OCI-LY7 (cell line): ENCODE data around the gene IFT22. TPM values are rescaled to one million over a fixed set of nuclear protein-coding genes. Genes with fewer than 3 reads are reported as not detected.
"Not testable (repeated sequence)": the region's sequence is repeated elsewhere in the genome, so short reads cannot be mapped to it uniquely, and the experiment has no call there.

ENCODE experiments used
- BruUV-seq: library from RNA; stranded (reverse); fragments of 400-500 nt; replicated peaks from 2 replicates; lab custom pipeline; 2021; lab: Mats Ljungman, UMichigan
- CTCF ChIA-PET: fragments of 300-600 bp; sonication (Branson Sonifier 250); formaldehyde crosslinking; loops from one replicate; lab custom pipeline; 2022; ENCODE audit warnings: antibody characterized with exemption; ENCODE audit not compliant: unreplicated experiment; lab: Charles Lee
- POLR2A ChIA-PET: fragments of 300-600 bp; sonication (Branson Sonifier 250); formaldehyde crosslinking; loops from one replicate; lab custom pipeline; 2022; ENCODE audit warnings: antibody characterized with exemption; lab: Charles Lee
- DNase-seq: peaks from one replicate; pipeline ENCODE4 v3.0.0-alpha.2; 2015; ENCODE audit warnings: low spot score
- H2AFZ ChIP-seq: fragments of 200-600 bp; sonication (generic), shearing (Covaris generic); 2 replicates; pipeline ENCODE4 v1.6.1; 2014; ENCODE audit warnings: mild to moderate bottlenecking, antibody characterized with exemption, low read length, moderate library complexity
- H3K27ac ChIP-seq: fragments of 200-600 bp; sonication (generic); 2 replicates; pipeline ENCODE4 v1.5.1; 2014; ENCODE audit warnings: mixed run types, low read depth, mild to moderate bottlenecking, moderate library complexity, low read length, inconsistent platforms; ENCODE audit not compliant: poor library complexity, severe bottlenecking
- H3K36me3 ChIP-seq: fragments of 200-600 bp; sonication (generic); 2 replicates; pipeline ENCODE4 v1.6.1; 2014; ENCODE audit warnings: mild to moderate bottlenecking, antibody characterized with exemption, low read length, moderate library complexity, mixed read lengths; ENCODE audit not compliant: insufficient read depth
- H3K4me1 ChIP-seq: fragments of 200-600 bp; sonication (generic); 2 replicates; pipeline ENCODE4 v1.5.1; 2014; ENCODE audit warnings: mild to moderate bottlenecking, low read length; ENCODE audit not compliant: insufficient read depth, poor library complexity, severe bottlenecking
- H3K4me2 ChIP-seq: fragments of 200-600 bp; sonication (generic); 2 replicates; pipeline ENCODE4 v1.6.1; 2014; ENCODE audit warnings: mild to moderate bottlenecking, low read length
- H3K4me3 ChIP-seq: fragments of 200-600 bp; sonication (generic); 2 replicates; pipeline ENCODE4 v1.5.1; 2014; ENCODE audit warnings: mild to moderate bottlenecking, low read depth, low read length; ENCODE audit not compliant: poor library complexity, severe bottlenecking
- H3K79me2 ChIP-seq: fragments of 200-600 bp; sonication (generic); 2 replicates; pipeline ENCODE4 v1.6.1; 2016; ENCODE audit warnings: low read depth, mild to moderate bottlenecking, low read length, moderate library complexity, mixed read lengths; ENCODE audit not compliant: insufficient read depth
- H3K9me2 ChIP-seq: fragments of 200-600 bp; sonication (generic); 2 replicates; pipeline ENCODE4 v1.6.1; 2016; ENCODE audit warnings: mild to moderate bottlenecking, low read length, mixed read lengths; ENCODE audit not compliant: insufficient read depth
- H3K9me3 ChIP-seq: fragments of 200-600 bp; sonication (generic); 2 replicates; pipeline ENCODE4 v1.6.1; 2014; ENCODE audit warnings: mild to moderate bottlenecking, mixed run types, low read length, mixed read lengths
- H4K20me1 ChIP-seq: fragments of 200-600 bp; sonication (generic); 2 replicates; pipeline ENCODE4 v1.6.1; 2014; ENCODE audit warnings: mild to moderate bottlenecking, antibody characterized with exemption, low read length, moderate library complexity, mixed read lengths; ENCODE audit not compliant: insufficient read depth
- CTCF ChIP-seq: fragments of 200-600 bp; sonication (generic); conservative IDR thresholded peaks from 2 replicates; pipeline ENCODE4 v1.5.1; 2014; ENCODE audit warnings: mild to moderate bottlenecking, antibody characterized with exemption, low read length, moderate library complexity, mixed read lengths
- EZH2phosphoT487 ChIP-seq: fragments of 200-600 bp; sonication (generic); IDR thresholded peaks from 2 replicates; pipeline ENCODE4 v1.6.1; 2018; ENCODE audit warnings: low read depth, borderline replicate concordance, mild to moderate bottlenecking, mixed run types, antibody characterized with exemption, low read length, moderate library complexity, mixed read lengths
- intact Hi-C: fragments of 100-400 bp; cut with micrococcal nuclease; formaldehyde crosslinking; loops from one replicate; pipeline ENCODE4 v1.10.0; 2022; ENCODE audit not compliant: unreplicated experiment
- total RNA-seq, 2 experiments: library from RNA; depleted of rRNA in 1 of 2; stranded (reverse); fragments of >200 nt in 1 of 2; shearing (Covaris generic) in 1 of 2; gene quantifications; 2 replicates each; pipeline ENCODE4 v1.2.3, GENCODE V29; 2014 to 2022

IFT22 gene
- total RNA-seq, 2 experiments from 2014 or later, result 13.2 to 14.6 TPM

GRCh38 chr7:101294039-101294831, 27.4 kb downstream of the IFT22 start:
- POLR2A ChIA-PET, result interaction anchor here (0.6 to 1.1 kb wide), 2 partner anchors 28 to 359 kb away, joined by 3 read pairs; partner anchors contain the start of gene IFT22
- no peaks in the 10 kb centered on the region for H3K79me2 ChIP-seq
- BruUV-seq, result no TSS peak
- H3K4me2 ChIP-seq, result no peak overlapping the region
- intact Hi-C loops, result no loop called here
- CTCF ChIA-PET, result interaction anchor here (0.7 kb wide), 1 partner anchor 65 kb away, joined by 3 read pairs; no protein-coding TSS in a partner anchor
- TF ChIP-seq EZH2phosphoT487 (no peak), CTCF (no peak)
- H4K20me1 ChIP-seq, result no peaks in the 10 kb centered on the region
- H3K36me3 ChIP-seq, result no peaks in the 10 kb centered on the region
- no peak overlapping the region for H3K27ac ChIP-seq
- no peaks in the 10 kb centered on the region for H3K9me2 ChIP-seq
- H3K4me1 ChIP-seq, result peaks cover 6% of the 10 kb centered on the region
- H3K9me3 ChIP-seq, result no peaks in the 10 kb centered on the region
- H3K4me3 ChIP-seq, result no peak overlapping the region
- no peak overlapping the region for H2AFZ ChIP-seq
- DNase-seq, result no peak

- CTCF ChIA-PET, result interaction anchor here (0.7 kb wide), 1 partner anchor 64 kb away, joined by 3 read pairs; no protein-coding TSS in a partner anchor
- H3K36me3 ChIP-seq, intact Hi-C loops, BruUV-seq, H3K4me2 ChIP-seq, H3K27ac ChIP-seq, H3K4me3 ChIP-seq, H3K9me2 ChIP-seq, H4K20me1 ChIP-seq, H2AFZ ChIP-seq, H3K79me2 ChIP-seq, DNase-seq, H3K9me3 ChIP-seq, H3K4me1 ChIP-seq: not testable (repeated sequence)
- POLR2A ChIA-PET, result interaction anchor here (0.6 to 1.1 kb wide), 2 partner anchors 29 to 359 kb away, joined by 3 read pairs; partner anchors contain the start of gene IFT22
These were observed 28.3 kb downstream of the IFT22 start for GRCh38 chr7:101293069-101294021.

- H2AFZ ChIP-seq, H3K9me2 ChIP-seq, H4K20me1 ChIP-seq, H3K36me3 ChIP-seq, H3K4me2 ChIP-seq, BruUV-seq, H3K4me3 ChIP-seq, intact Hi-C loops, DNase-seq, H3K79me2 ChIP-seq, H3K9me3 ChIP-seq, CTCF ChIA-PET, H3K4me1 ChIP-seq, H3K27ac ChIP-seq: not testable (repeated sequence)
- POLR2A ChIA-PET, result interaction anchor here (0.7 kb wide), 1 partner anchor 14 kb away, joined by 3 read pairs; no protein-coding TSS in a partner anchor
These were observed 29.0 kb downstream of the IFT22 start for GRCh38 chr7:101292566-101292965.
